Measurements from ENCODE around the gene RASSF7. TPM values are rescaled to one million over a fixed set of nuclear protein-coding genes. Genes with fewer than 3 reads are reported as not detected.
A peak's percentile ranks its signal among the peaks of the same experiment; 100 is the strongest.
"Not testable (repeated sequence)": the region's sequence is repeated elsewhere in the genome, so short reads cannot be mapped to it uniquely, and the experiment has no call there.

RASSF7 gene
- total and polyA plus RNA-seq, 9 donors, result 4.7 to 163 (median 9.4) TPM; not detected in 1

- H3K4me1 ChIP-seq (ENCODE audit: insufficient read depth), result no peaks in the 10 kb centered on the region
- H3K36me3 ChIP-seq, result no peaks in the 10 kb centered on the region
- no peak overlapping the region for H3K4me3 ChIP-seq
- intact Hi-C loops (cut with DNase I), result no loop called here
- no peaks in the 10 kb centered on the region for H3K9me3 ChIP-seq
- TF ChIP-seq POLR2A (IDR thresholded peaks at IDR 0.05) (no peak), CTCF (IDR thresholded peaks at IDR 0.05) (no peak), EP300 (IDR thresholded peaks at IDR 0.05) (no peak)
- WGBS, 3 donors, result 90 to 93% (median 90%) methylated on average over 6 of the region's 6 CpGs
- H3K27ac ChIP-seq, result no peak overlapping the region
- H3K27me3 ChIP-seq, result no peaks in the 10 kb centered on the region
- no peak for DNase-seq
Measured at GRCh38 chr11:515131-515530, 45.6 kb upstream of the RASSF7 start.

GRCh38 chr11:516400-516799 lies 44.4 kb upstream of the RASSF7 start:
- Histone ChIP-seq H3K4me1 (ENCODE audit: insufficient read depth) (no peaks in the 10 kb centered on the region), H3K36me3 (no peaks in the 10 kb centered on the region), H3K4me3 (no peak overlapping the region), H3K27ac (no peak overlapping the region), H3K27me3 (no peaks in the 10 kb centered on the region), H3K9me3 (no peaks in the 10 kb centered on the region)
- intact Hi-C loops (cut with DNase I), result no loop called here
- 89 to 94% (median 91%) methylated on average over 4 of the region's 4 CpGs for WGBS, 3 donors
- no peak for TF ChIP-seq CTCF (IDR thresholded peaks at IDR 0.05)
- no peak for TF ChIP-seq POLR2A (IDR thresholded peaks at IDR 0.05)
- no peak for TF ChIP-seq EP300 (IDR thresholded peaks at IDR 0.05)
- DNase-seq, result no peak

- H3K27me3 ChIP-seq; H3K4me1 ChIP-seq (ENCODE audit: insufficient read depth); H3K9me3 ChIP-seq; H3K4me3 ChIP-seq; intact Hi-C loops (cut with DNase I); H3K27ac ChIP-seq; H3K36me3 ChIP-seq: not testable (repeated sequence)
- 95 to 96% (median 96%) methylated on average over 39 to 43 of the region's 43 CpGs for WGBS, 3 donors
- peak in 4 of 5 donors; percentile 22 to 50 (median 44) for DNase-seq
Measured at GRCh38 chr11:516918-517685, 43.7 kb upstream of the RASSF7 start.

GRCh38 chr11:518463-519202 lies 42.1 kb upstream of the RASSF7 start:
- peak overlapping the region in 1 of 2 donors; percentile 40 for H3K27ac ChIP-seq
- peak; percentile 88 to 97 (median 94) for DNase-seq
- H3K4me1 ChIP-seq (ENCODE audit: insufficient read depth), result no peaks in the 10 kb centered on the region
- no peaks in the 10 kb centered on the region for H3K9me3 ChIP-seq
- TF ChIP-seq POLR2A (IDR thresholded peaks at IDR 0.05), result peak; percentile 37
- no peak for TF ChIP-seq EP300 (IDR thresholded peaks at IDR 0.05)
- TF ChIP-seq CTCF (IDR thresholded peaks at IDR 0.05), result peak; percentile 100
- WGBS, 3 donors, result 4 to 11% (median 5%) methylated on average over 45 to 74 of the region's 74 CpGs
- intact Hi-C loops (cut with DNase I), result no loop called here
- H3K4me3 ChIP-seq, result peak overlapping the region; percentile 1
- no peaks in the 10 kb centered on the region for H3K27me3 ChIP-seq
- H3K36me3 ChIP-seq, result no peaks in the 10 kb centered on the region
